Renal cortical epithelial cell (primary cell): ENCODE measurements around the gene CDH11. TPM values are rescaled to one million over a fixed set of nuclear protein-coding genes. Genes with fewer than 3 reads are reported as not detected.
A peak's percentile ranks its signal among the peaks of the same experiment; 100 is the strongest.

Experiments
- DNase-seq: peaks from one replicate; pipeline ENCODE4 v3.0.0-alpha.2; 2011; ENCODE audit warnings: low read depth
- total RNA-seq: library from RNA; depleted of rRNA; stranded (reverse); fragments of >200 nt; gene quantifications from 2 replicates; pipeline ENCODE4 v1.2.3, GENCODE V29; 2014

CDH11 gene
- total RNA-seq, 1 donor from 2014 or later: 3.1 TPM

DNA sequence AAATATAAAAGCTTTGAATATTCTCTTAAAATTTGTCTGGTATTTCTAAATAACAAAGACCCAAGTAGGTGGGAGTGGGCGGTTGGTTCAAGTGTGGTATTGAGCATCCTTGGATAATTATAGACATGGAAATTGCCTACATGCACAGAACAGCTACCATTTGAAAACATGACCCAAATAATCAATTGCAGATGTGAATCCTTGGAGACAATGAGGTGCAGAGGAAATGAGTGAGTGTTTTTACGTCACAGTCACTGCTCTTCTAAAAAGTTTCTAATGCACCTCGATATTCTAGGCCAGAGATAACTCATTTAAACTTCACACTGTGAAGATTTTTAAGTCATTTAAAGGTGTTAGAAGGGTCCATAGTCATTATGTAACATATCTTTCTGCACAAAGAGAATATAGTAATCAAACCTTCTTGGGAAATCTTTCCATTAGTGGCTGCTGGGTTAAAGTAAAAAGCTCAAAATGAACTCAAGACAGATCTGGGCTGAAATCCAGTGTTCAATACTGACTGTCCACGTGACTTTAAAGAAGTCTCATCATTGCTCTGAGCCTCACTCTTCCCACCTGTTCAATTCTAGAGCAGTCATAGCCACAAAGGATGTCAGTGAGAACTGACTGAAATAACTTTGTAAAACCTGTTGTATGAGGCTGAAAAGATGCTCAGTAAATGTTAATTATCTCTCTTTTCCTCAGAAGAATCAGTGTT lies 144.5 kb downstream of the CDH11 start:
- no peak for DNase-seq

DNA sequence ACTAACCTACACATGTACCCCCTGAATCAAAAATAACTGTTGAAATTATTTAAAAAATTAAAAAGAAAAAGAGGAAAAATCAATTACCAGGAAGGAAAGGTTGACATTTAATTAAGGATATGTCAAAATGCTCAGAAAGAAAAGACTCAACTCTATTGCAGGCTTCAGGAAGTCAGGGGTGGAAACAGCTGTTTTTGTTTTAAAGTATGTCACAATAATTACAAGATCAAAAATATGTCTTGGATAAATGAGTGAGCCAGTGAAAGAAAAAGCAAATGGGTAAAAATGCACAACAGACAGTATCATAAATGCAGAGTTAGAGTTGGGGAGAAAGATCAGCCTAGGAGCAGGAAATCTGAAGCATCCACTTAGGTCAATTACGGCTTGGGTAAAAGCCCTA lies 146.0 kb downstream of the CDH11 start:
- no peak for DNase-seq

DNA sequence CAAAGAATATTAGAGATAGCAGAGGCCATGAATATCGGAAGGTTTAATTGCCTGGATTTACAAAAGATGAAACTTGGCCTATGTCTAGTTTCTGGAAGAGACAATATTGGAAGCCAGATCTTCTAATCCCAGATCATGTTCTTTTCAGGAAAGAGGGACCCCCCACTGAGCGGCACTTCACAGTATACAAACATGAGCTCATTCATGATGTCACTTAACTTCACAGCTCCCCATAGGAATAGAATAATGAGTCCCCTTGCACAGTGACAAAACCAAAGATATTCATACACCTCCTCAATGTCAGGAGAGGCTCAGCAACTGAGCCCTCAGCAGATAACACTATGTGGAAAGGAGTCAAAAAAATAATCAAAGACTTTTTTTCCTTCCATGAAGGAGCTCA lies 147.5 kb downstream of the CDH11 start:
- no peak for DNase-seq

DNA sequence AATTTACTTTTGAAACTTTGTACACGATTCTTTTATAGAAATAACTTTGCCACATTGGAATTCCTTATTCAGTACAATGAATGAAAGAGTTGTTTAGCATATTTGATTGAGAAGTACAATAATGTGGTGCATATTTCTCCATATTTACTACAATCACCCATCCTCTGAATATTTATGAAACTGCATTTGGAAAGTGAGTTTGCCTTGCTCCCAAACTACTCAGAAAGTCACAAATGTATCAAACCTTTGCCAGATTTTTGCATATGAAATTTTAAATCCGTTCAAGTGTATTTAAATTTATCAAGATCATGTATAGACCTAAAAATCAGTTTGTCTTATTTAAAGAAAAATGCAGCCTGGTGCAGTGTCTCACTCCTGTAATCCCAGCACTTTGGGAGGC lies 148.7 kb downstream of the CDH11 start:
- DNase-seq: no peak

DNA sequence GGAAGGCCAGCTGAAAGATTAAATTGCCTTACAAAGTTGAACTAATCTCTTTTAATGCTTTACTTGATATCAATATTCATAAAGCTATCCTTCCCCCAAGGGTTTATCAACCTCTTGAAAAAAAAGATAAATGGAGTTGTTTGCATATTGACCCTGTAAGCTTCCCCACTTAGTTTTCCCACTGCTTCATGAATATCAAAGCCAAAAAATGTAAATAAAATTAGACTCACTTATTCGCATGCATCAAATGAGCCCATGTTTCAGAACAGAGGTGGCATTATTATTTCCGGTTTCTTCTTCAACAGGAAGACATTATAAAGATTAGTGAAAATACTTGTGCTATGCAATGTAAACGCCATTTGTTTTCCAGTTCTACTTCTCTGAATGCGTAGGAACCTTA lies 150.7 kb downstream of the CDH11 start:
- no peak for DNase-seq

DNA sequence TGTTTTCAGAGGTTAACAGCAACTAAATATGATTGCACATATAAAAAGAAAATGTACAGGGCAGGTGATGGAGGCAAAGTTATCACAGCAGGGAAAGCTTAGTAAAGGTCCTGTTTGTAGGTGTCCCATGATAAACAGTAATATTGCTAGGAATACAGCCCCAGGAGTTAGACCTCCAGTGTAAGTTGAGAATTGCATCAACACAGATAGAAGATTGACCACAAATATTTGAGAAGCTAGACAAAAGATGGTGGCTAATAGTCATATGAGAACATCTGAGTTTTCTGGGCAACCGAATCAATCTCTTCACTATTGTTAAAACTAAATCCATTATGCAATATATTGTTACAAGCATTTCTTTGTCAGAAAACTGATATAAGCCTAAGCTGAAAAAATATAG lies 152.6 kb downstream of the CDH11 start:
- no peak for DNase-seq

DNA sequence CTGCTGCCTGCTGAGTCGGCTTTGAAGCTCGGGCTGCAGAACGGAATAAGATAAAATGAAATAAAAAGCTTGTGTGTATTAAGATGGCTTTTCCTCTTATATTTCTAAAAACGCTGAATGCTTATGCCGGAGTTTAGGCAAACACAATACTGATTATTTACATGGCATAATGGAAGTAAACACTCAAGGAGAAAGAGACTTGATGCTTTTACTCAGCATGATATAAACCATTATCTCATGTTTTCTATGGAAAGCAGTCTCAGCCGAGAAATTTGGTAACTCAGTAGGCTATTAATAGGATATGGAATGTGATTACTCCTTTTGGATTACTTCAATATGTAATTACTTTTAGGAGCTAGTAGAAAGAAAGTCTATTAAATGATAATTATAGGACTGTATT lies 153.3 kb downstream of the CDH11 start:
- DNase-seq: no peak

DNA sequence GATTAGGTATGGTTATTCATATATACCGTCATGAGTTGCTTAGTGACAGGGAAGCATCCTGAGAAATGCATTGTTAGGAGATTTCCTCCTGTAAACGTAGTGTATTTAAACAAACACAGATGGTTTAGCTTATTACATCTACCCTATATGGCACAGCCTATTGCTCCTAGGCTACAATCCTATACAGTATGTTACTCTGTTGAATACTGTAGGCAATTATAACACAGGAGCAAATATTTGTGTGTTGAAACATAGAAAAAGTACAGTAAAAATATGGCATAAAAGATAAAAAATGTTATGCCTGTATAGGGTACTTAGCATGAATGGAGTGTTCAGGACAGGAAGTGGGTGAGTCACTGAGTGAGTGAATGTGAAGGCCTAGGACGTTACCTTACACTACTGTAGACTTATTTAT lies 157.7 kb downstream of the CDH11 start:
- no peak for DNase-seq

DNA sequence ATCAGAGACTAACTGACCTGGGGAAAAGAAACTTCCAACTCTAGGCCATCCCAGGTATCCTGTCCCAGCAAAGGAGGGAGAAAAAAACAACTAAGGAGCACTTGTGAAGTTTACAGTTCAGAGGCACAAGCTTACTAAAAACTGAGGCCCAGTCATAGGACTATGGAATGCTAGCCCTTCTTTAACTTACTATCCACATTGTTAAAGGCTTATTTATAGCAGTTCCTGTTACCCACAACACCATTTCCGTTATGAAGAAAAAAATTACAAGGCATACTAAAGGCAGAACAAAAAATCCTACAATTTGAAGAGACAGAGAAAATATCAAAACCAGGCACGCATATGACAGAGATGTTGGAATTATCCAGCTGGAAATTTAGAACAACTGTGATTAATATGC lies 159.1 kb downstream of the CDH11 start:
- no peak for DNase-seq

DNA sequence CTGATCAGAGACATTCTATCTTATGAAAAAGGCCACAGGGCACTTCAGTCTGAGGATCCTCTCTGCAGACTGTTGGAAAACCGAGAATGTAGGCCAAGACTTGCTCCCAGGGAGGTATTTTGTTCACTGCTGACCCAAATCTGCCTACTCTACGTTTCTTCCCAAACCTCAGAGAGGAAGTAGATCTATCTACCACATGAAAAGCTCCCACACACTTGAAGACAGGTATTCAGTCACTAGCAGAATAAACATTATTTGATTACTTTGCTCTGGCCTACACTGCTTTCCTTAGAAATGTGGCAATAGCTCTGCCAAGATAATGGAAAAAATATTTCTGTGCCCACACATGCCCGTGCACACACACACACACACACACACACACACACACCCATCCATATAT lies 164.6 kb downstream of the CDH11 start:
- no peak for DNase-seq

DNA sequence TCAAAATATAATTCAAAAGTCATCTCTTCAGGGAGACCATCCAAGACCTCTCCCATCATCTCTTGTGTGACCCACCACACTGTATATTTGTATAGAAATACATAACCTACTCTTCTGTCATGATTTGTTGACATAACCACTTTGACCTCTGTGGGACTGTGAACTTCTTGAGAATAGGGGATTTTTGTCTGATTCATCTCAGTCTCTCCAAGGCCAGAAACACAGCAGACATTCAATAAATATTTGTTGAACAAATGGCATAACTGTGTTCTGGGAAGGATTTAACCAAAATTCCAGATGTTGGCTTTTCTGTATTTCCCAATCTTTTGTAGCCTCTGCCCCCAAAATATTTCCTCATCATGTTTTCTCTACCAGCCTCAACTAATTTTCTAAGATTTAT lies 169.7 kb downstream of the CDH11 start:
- DNase-seq: peak; percentile 5

DNA sequence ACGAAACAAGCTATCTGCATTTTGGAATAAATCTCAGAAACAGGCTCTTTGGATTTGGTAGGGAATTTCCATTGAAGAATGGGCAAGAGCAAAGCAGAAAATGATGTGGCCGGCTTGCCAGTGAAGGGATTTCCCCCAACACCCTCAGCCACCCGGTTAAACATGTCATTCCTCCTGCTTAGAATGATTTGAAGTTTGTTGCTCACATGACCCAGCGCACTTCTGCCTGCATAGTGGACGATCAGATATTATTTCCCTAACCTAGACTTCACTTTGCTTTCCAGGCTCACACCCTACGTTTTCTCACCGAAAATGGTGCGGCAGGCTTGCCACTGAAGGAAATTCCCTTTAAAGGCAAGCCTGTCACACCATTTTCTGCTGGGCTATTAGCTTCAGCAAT lies 170.7 kb downstream of the CDH11 start:
- DNase-seq: no peak

DNA sequence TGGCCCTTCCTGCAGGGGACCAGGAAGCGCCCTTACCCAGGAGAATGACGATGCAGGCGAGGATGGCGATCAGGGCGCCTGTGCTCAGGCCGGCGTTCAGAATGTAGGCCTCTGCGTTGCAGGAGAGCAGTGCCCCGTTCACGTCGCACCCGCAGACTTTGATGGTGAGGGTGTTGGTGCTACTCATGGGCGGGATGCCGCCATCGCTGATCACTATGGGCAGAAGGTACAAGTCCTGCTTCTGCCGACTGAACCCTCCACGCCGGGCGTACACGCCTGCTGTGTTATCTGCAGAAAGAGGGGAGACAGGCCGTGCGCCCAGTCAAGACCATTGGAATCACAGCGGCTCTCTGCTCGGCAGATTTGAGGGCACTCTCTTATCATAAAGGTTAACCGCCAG lies 171.1 kb downstream of the CDH11 start:
- no peak for DNase-seq

DNA sequence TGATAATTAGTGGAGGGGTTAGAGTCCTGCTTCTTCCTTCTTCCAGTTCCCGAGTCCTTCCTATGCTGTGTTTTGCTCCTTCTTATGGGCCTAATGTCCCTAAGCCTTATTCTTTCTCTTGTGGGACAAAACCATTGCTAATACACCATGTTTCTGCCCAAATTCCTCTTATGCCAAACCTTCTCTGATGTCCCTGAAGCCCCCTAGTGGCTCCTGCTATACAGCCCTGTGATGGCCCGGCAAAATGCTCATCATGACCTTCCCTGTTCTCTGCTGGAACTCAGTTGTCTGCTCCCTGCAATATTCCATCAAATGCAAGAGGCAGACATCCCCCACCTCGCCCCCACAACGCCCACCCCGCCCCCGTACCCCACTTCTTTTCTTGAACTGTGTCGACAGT lies 171.6 kb downstream of the CDH11 start:
- DNase-seq: no peak

DNA sequence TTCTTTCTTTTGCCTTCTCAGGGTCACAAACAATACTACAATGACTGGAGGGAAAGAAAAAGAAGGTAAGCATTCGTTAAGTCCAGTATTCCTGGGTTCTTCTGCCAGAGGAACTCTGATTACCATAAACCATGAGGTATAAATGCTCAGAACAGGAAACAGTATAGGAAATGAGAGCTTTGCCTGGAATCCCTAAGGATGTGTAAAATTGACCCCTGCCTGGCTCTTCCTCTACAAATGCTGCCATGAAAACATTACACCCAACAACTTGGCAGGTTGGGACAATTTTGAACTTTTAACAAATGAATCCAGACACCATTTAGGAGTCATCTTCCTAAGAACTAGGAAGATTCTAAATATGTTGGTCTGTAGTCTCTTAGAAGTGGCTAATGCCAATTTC lies 173.8 kb downstream of the CDH11 start:
- no peak for DNase-seq

DNA sequence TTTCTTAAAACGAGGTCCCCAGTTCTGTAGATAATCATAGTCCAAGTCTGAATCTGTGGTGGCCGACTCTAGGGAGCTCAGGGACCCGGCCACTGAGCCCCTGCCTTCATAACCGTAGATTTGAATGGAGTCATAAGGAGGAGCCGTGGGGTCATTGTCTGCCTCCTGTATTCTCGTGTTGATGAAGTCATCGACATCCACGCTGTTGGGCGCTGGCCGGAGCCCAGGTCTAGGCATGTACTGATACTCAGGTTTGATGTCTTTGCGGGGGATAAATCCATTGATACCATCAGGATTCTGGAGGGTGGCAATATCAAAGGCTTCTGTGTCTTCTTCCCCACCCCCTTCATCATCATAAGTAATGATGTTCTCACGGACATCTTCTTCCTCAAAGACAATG lies 174.2 kb downstream of the CDH11 start:
- no peak for DNase-seq

DNA sequence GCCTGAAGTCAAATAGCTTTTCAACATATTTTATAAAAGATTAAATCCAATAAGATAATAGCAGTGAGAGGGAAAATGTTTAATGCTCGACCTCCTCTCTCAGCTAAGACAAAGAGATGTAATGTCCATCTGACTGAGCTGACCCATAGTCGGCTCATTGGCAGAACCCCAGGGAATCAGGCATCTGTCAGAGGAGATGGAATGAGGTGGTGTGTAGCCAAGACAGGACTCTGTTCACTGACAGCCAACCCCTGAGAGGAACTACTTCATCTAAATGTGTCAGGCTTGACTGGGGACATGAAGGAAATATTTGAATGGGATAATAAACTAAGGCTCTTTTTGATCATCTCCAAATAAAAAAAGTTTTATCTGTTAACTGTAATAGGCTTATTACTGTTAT lies 188.0 kb downstream of the CDH11 start:
- no peak for DNase-seq

DNA sequence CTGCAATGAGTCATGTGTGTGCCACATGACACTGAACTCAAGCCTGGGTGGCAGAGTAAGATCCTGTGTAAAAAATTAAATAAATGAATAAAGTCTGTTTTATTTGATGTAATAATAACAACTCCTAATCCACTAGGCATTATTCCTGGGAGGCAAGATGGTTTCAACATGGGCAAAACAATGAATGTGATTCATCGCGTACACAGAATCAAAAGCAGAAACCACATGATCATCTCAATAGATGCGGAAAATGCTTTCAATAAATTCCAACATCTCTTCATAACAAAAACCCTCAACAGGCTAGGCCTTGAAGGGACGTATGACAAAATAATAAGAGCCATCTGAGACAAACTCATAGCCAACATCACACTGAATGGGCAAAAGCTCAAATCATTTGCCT lies 195.4 kb downstream of the CDH11 start:
- DNase-seq: no peak

DNA sequence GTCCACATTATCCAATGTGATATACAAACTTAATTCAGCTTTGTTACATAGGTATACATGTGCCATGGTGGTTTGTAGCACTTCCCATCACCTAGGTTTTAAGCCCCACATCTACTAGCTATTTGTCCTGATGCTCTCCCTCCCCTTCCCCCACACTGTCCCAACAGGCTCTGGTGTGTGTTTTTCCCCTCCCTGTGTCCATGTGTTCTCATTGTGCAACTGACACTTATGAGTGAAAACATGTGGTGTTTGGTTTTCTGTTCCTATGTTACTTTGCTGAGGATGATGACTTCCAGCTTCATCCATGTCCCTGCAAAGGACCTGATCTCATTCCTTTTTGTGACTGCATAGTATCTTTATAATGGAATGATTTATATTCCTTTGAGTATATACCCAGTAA lies 196.7 kb downstream of the CDH11 start:
- no peak for DNase-seq

DNA sequence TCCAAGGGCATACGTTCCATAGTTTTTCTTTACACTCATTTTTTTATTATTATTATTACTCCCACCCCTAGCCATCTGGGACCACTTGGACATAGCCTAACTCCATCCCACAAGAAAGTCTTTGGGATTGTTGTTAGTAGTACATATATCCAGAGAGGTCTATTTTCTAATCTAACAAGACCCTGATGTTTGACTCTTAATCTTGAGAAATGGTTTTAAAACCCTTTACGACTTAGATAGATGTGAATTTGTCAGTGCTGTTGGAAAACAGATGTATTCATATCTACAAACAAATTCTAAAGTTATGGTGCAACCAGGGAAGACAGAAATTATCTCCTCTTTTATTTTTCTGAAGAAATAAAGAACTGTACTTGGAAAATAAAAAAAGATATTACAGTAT lies 197.8 kb downstream of the CDH11 start:
- DNase-seq: no peak

DNA sequence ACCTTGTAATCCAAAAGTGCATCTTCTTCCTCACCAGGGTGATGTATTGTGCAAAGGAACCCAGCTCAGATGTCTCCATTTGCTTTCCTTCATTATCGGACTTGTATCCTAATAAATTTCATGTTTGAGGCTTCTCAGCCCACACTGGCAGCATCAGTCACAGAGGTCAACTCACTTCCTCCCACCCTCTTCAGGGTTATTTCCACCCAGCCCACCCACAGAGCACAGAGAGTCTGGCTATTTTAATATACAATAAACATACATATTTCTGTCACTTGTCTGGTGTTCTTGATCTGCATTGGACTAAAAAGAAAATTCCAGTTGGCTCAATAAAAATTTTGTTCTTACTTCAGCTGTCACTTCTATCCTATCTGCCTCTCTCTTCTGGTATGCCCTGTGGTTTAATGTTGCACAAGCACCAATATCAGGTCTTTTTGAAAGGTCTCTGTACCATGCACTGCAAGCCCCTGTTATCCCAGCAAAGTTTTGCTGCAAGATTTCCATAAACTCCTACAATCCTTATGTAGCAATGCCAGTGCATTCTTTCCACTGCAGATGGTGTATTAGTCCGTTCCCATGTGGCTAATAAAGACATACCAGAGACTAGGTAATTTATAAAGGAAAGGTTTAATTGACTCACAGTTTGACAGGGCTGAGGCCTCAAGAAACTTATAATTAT lies 201.8 kb downstream of the CDH11 start:
- DNase-seq: no peak

DNA sequence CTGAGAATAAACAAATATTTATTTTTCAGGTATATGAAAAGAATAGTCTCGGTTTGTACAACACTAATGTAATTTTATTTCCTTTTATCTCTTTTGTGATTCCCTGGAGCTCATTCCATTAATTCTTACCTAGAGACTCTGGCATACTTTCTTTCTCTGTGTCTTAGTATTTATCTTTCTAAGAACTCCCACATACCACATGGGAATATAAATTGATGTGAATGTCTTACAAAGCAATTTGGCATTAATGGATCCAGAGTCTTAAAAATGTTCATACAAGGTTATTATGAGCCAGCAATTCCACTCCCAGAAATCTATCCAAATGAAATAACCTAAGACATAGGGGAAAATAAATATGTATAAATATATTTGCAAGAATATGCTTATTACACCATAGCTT lies 202.7 kb downstream of the CDH11 start:
- DNase-seq: no peak

DNA sequence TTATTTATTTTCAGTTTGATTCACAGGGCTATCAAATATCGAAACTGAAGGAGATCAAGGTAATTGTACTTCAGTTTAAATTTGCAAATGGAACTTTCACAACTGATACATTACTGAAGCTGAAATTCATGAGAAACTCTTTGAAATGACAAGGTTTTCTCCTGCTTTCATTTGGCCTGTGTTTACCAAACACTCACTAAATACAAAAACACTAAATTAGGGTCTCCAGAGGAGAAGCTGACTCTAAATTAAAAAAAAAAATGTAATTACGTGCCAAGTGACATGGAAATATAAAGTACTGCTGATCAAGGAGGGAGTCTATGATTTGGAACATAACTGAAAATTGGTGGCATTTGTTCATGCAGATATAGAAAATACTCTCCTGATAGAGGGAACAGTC lies 205.8 kb downstream of the CDH11 start:
- DNase-seq: no peak

DNA sequence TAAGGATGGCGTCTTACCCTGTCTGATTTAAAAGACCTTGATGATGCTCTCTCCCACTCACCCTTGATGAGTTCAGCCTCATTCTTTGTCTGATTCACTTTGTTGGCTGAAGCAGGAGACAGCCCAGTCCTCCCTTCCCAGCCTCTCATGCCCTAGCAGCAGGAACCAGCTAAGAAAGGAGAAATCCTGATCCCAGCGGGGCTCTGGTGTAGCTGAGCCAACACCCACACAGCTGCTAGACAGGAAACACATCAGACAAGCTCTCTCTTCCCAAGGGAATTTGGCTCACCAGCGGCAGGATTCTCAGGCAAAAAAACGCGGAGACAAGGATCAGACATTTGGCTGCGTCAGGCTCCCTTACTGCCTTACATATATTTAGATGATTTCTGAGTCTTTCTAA lies 211.5 kb downstream of the CDH11 start:
- no peak for DNase-seq
